Thyroid gland (tissue), 4 donors: ENCODE measurements around the gene METTL21C.

Source experiments
- CTCF ChIP-seq, 6 experiments: fragments of 200-600 bp in 3 of 6; fragments of 450-650 bp in 3 of 6; sonication (generic) in 3 of 6; IDR thresholded peaks; one replicate each; pipeline ENCODE4 v1.5.1; 2016 to 2019; ENCODE audit warnings: antibody characterized with exemption in 6 of 6, mild to moderate bottlenecking in 2 of 6, inconsistent platforms in 1 of 6, moderate library complexity in 1 of 6
- POLR2A ChIP-seq, 2 donors: fragments of 450-650 bp; IDR thresholded peaks; one replicate each; pipeline ENCODE4 v1.6.1; 2017; ENCODE audit warnings: antibody characterized with exemption in 2 of 2, mild to moderate bottlenecking in 2 of 2, moderate library complexity in 1 of 2

GRCh38 chr13:102638741-102639140 lies 56.1 kb downstream of the METTL21C start:
- TF ChIP-seq POLR2A (IDR thresholded peaks at IDR 0.05) (no peak), CTCF (IDR thresholded peaks at IDR 0.05) (no peak)
